ENCODE results near the gene TIMM10B.
"Not testable (repeated sequence)": the region's sequence is repeated elsewhere in the genome, so short reads cannot be mapped to it uniquely, and the experiment has no call there.

TIMM10B gene

GRCh38 chr11:6516865-6517264 lies 35.6 kb downstream of the TIMM10B start:
- no peak for DNase-seq (ENCODE audit: low read depth)

- DNase-seq (ENCODE audit: low read depth) = no peak
These were observed 39.0 kb downstream of the TIMM10B start for GRCh38 chr11:6520265-6520664.

- DNase-seq (ENCODE audit: low read depth) = not testable (repeated sequence)
These were observed 40.6 kb downstream of the TIMM10B start for GRCh38 chr11:6521946-6522345.

- no peak for DNase-seq (ENCODE audit: low read depth)
These were observed 42.0 kb downstream of the TIMM10B start for GRCh38 chr11:6523253-6523652.

GRCh38 chr11:6526411-6527135 lies 45.3 kb downstream of the TIMM10B start:
- DNase-seq (ENCODE audit: low read depth) = no peak

- DNase-seq (ENCODE audit: low read depth) = no peak
These were observed 48.0 kb downstream of the TIMM10B start for GRCh38 chr11:6529266-6529665.

- no peak for DNase-seq (ENCODE audit: low read depth)
These were observed 49.5 kb downstream of the TIMM10B start for GRCh38 chr11:6530848-6531247.

- no peak for DNase-seq (ENCODE audit: low read depth)
These were observed 50.0 kb downstream of the TIMM10B start for GRCh38 chr11:6531267-6531752.

Measured in stimulated activated CD8-positive, alpha-beta memory T cell treated with anti-CD3 and anti-CD28 coated beads, Interleukin-12 subunit alpha, Interleukin-12 subunit beta, amount 100 ng/mL, for 4 hours (primary cell).